ENCODE results near the gene INTS12.

The INTS12 gene

DNA sequence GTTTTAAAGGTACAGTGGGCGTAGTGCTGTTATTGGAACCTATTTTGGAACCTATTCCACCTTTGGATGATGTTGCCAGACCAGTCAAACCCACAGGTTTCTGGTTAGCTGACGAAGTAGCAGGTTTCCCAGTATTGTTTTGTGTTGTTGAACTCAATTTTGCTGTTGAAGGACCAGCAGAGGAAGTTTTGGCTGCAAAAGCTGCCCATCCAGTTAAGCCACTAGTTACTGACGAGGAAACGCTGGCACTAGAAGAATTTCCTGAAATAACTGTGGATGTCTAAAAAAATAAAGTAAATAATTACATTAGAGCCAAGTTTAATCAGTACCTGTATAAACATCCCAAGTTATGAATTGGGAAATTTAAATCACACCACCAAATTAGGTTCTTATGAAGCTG, 25.5 kb downstream of the INTS12 start:
- no peak for DNase-seq (ENCODE audit: low read depth in 2 of 2)

DNA sequence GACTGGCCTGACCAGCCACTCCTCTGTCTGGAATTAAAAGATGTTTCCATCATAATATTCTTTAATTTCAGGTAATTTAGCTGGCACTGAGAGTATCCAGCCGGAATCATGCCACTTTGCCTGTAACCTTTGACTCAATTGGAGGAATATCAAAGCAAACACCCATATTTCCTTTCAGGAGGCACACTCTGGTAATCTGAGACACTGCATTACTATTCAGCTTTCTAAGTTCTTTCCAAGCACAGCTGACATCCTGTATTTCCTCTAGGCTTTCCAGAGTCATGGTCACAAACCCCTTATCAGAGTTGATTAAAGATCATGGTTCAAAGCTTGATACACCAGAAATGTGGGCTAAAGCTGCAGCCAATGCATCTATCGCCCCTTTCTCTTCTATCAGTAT, 29.3 kb downstream of the INTS12 start:
- DNase-seq (ENCODE audit: low read depth in 2 of 2), result no peak

DNA sequence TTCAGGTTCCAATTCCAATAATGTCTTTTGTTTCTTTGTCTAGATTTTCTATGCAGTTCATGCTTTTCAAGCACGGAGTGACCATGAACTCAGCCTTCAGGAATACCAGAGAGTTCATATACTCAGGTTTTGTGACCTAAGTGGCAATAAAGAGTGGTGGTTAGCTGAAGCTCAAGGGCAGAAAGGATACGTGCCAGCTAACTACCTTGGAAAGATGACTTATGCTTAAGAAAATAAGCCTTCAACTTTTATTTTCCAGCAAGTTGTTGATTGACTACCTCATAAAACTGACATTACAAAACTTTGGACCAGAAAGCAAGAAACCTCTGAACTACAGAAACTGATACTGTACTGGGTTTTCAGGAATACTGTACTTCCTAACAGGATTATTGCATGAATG, 30.8 kb downstream of the INTS12 start:
- DNase-seq (ENCODE audit: low read depth in 2 of 2), result no peak

DNA sequence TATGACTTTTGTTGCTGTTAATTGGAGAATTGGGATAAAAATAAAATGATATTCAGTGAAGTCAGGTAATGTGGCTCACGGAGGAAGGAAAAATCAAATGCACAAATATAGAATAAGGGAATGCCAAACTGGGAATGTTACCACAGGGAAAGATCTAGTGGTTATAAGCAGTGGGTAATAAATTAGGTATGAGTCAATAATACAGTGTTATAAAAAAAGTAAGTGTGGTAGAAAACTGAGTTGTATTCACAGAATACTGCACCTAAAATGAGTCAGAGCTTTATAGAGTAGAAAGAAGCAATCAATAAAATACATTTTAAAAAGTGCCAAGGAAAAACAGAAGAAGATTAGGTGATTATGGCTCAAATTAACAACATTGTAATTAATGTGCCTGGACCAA, 34.5 kb downstream of the INTS12 start:
- DNase-seq (ENCODE audit: low read depth in 2 of 2), result no peak

DNA sequence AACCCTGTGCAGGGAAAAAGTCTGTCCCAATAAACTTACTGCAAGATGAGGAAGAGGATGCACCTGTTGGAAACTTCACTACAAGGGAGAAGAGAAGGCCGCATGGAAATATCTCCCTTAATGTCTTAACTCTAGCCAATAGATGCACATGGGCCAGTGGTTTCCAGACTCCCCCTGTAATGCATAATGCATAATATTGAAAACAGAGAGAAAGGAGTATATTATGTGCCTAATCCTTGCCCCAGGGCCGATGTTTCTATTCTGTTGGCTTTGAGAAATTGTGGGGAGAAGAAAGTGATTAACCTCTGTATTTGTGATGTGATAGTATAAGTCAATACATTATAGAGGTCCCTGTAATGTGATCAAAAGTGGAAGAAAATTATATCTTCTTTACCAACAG, 37.2 kb downstream of the INTS12 start:
- no peak for DNase-seq (ENCODE audit: low read depth in 2 of 2)

DNA sequence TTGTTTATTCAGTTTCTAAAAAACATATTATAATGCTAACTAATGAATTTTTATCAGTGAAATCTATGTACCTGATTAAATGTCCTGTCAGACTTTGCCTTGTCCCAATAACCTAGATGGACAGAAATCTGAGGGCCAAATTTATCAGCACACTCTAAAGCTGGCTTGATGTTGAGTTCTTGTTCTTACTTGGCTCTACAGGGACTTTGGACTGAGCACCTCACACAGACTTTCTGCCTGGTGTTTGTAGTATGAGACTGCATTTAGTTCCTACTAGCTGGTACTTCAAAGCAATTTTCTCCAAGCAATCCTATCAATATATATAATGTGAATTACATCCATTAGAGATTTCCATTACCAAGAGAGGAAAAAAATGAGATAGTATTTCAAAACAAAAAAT, 37.8 kb downstream of the INTS12 start:
- no peak for DNase-seq (ENCODE audit: low read depth in 2 of 2)

DNA sequence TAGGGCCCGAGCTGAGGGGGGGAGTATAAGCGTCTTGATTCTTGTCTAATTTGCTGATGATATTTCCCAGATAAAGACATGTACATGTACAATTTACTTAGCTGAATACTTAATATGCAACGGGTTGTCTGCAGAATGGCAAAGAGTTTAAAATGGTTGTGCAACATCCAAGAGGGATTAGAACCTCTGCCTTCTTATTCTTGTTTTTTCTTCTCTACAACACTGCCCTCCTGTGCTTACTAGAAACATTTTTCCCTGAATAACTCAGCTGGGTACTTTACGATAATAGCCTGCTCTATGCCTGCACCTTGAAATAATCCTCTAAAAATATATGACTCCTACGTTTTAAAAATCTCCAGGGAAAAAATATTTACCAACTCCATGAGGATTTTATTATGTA, 41.8 kb downstream of the INTS12 start:
- no peak for DNase-seq (ENCODE audit: low read depth in 2 of 2)

DNA sequence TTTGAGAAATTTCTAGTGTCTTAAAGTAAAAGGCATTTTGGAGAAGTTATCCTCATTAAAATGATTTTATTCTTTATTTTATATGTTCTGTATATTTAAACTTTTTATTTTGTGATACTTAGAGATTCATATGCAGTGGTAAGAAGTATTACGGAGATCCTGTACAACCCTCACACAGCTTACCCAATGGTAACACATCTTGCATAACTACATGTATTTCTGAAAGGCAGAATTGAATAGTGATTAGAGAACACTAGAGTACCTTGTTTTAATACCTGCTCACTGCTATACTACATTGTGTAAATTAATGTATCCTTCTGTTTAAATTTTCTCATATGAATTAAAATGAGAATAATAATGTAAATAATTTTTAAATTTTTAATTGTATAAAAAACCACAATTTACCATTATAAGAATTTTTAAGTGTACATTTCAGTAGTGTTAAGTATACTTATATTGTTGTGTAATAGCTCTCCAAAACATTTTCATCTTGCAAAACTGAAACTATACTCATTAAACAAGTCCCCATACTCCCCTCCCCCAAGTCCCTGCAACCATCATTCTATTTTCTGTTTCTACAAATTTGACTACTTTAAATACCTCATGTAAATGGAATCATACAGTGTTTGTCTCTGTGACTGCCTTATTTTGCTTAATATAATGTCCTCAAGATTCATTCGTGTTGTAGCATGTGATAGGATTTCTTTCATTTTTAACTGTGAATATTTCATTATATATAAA, 45.4 kb downstream of the INTS12 start:
- DNase-seq (ENCODE audit: low read depth in 2 of 2), result no peak

DNA sequence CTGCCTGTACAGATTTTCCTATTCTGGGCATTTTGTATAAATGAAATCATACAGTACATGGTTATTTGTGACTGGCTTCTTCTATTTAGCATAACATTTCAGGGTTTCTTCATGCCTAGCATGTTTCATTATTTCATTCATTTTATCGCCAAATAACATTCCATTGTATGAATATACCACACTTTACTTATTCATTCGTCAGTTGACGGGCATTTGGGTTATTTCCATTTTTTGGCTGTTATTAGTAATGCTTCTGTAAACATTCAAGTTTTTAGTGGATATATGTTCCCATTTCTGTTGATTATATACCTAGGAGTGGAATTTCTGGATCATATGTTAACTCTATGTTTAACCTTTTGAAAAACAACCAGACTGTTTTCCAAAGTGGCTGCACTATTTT, 47.5 kb downstream of the INTS12 start:
- DNase-seq (ENCODE audit: low read depth in 2 of 2), result no peak

DNA sequence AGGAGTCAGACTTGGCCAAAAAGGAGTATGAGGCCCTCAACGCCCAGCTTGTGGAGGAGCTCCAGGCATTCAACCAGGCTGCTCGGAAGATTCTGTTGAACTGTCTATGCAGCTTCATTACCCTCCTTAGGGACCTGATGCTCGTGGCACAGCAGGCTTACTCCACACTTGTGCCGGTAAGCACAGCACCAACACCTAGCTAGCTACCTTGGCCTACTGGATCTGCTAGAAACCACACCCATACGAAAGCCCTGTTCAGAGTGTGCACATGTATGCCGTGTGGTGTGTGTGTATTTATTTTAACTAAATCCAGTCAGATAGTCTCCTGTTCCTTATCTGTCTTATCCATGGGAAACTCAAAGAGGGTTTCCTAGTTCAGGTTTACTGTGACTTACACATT, 49.3 kb downstream of the INTS12 start:
- DNase-seq (ENCODE audit: low read depth in 2 of 2), result no peak

DNA sequence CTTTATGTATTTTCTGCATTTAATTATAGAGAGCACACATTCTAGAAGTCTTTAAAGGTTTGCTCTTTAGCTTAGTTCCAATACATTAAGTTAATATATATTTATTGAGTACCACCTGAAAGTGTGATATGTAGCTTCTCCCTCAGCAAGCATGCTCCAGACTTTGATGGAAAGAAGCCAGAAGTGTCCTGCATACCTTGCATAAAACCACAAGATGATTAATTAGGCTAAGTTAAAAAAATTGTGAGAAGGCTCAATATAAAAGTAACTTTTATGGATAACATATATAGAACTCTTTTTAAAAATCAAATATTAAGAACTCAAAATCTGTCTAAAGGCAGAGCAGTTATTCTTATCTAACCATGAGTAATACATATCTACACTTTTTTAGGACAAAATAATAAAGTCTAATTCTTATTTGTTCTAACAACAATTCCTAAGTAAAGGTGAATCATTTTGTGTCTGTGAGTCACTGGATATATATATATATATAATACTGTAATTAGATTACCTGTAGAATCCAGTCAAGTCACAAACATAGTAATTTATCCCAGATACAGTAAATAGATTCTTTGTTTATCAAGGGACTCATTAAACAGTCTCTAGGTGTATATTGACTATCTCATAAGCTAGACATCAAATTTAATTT, 51.2 kb downstream of the INTS12 start:
- no peak for DNase-seq (ENCODE audit: low read depth in 2 of 2)

DNA sequence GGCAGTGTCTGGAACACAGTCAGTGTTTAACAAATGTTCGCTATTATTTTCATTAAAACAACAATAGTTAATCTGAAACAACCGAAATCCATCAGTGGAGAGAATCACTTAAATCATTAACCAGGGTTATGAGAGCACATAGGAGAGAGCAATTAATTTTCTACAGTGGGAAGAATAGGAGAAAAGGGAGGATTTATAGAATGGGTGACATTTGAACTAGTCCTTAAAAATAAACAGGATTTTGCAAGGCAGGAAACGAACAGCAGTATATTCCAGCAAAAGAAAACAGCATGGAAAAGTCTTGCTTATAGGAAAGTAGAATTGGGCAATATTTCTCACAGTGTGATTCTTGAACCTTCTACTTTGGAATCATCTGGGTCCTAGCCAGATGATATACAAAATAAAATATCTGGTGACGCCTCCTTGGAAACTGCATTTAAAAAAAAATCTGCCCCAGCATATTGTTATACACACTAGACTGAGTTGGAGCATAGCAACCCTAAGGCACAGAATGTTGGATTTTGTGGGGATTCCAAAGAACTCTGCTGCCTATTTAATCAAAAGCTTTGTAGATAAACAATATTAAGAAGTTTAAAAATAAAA, 56.1 kb downstream of the INTS12 start:
- DNase-seq (ENCODE audit: low read depth in 2 of 2), result no peak

DNA sequence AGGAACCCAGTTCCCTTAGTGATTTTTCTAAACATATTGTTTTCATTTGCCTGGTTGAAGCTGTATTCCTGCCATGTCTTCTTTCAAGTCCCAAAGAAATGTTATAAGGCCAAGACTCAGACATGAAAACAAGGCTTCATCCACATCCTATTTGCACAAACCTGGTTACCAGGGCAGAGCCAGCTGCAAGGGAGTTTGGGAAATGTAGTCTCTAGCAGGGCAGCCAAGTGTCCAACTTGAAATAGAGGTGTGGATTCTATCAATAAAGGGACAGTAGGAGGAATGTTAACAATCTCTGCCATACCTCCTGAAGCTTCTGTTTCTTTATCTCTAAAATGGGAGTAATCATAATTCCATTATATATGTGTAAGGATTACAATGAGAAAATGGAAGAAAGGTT, 56.6 kb downstream of the INTS12 start:
- DNase-seq (ENCODE audit: low read depth in 2 of 2), result no peak

DNA sequence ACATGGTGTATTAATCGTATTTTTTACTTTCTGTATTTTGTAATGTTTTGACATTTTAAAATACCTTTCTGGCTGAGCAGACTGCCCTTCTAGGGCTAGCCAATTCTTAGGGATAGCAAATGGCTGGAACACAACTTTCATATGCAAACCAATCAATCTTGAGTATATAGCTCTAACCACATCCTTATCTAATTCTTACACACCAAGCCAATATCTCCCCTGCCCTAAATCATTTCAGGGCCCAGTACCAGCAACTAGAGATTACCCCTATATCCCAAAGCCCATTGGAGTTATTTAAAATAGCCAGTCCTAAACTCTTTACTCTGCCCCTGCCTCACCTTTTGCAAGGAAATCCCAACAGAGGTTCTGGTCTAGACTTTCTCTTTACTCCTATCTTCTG, 58.3 kb downstream of the INTS12 start:
- DNase-seq (ENCODE audit: low read depth in 2 of 2), result no peak

DNA sequence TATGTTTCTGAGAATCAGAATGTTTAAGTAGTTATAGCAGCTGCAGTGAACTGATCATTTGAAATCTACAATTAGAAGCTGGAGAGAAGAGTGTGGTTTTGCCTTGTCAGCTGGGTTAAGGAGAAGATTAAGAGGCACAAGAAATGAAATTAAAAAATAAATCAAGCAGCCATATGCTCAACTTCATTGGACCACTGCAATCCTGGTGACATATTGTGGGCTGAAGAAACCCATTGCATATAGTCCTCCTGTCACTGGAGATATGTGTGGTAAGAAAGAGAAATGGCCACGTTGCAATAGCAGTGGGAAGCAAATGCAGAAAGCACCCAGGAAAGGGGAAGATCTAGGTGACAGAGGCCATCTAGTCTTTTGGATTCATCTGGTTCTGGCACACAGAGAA, 63.0 kb downstream of the INTS12 start:
- DNase-seq (ENCODE audit: low read depth in 2 of 2), result no peak

DNA sequence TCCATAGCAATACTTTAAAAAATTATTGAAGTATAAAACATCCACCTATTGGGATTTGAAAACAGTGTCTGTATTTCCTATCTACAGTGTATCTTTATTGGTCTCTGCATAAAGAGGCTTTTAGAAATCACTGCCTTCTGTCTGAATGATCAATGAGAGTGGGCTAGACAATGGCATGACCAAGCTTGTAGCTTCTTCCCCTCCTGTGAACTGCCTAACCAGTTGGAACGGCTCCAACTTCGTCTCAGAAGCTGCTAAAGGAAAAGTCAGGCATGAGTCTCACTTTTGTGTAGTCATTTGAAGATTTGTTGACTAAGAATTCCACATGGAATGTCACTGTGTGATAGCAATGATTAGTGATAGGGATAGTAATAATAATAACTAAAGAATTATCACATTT, 64.2 kb downstream of the INTS12 start:
- DNase-seq (ENCODE audit: low read depth in 2 of 2), result no peak

DNA sequence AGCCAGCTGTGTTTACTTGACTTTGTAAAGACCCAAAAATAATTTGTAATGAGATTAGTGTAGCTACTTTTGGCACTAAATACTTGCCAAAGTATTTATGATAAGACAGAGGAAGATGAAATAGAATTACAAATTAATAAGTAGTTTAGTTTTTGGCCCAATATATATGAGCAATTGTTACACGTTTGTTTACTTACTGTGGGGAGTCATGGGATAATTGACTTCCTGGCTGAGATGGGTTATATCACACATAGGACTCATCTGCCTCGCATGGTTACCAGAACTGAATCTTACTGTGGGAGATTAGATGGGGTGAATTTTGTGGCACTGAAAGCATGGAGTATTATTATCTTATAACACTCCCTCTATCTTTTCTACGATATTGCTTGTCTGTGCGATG, 66.6 kb downstream of the INTS12 start:
- DNase-seq (ENCODE audit: low read depth in 2 of 2), result no peak

DNA sequence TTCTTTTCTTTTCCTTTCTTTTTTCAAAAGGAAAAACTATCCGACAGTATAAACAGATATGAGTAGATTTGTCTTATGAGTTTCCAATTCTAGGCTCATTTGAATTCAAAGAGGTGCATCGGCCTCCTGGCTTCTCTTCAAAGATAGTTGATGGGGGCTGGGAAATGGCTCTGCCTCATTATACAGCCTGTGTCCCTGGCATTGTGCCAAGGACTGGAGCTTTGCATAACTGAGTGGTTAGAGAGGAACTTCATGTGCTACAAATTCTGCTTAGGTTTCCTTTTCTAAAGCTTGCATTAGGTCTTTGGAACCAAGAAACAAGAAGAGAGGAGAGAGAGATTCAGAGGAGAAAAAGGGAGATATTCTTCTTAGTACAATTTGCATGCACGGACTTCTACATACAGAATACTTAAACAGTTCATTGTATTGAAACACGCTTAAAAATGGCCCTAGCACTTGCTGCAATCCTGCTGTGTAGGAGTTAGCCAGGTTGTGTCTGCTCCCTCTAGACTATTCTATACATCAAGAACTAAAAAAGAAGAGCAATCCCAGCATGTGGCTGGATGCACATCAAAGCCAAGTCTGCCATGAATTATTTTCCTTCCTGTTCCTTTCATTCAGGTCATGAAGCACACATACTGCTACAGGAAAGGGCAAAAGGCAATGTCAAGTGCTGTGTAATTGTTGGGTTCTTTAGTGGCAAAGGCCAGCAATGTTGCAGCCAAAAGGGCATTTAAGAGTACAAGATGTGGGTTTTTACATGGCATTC, 70.9 kb downstream of the INTS12 start:
- peak in 1 of 2 experiments; percentile 3 for DNase-seq (ENCODE audit: low read depth in 2 of 2)

DNA sequence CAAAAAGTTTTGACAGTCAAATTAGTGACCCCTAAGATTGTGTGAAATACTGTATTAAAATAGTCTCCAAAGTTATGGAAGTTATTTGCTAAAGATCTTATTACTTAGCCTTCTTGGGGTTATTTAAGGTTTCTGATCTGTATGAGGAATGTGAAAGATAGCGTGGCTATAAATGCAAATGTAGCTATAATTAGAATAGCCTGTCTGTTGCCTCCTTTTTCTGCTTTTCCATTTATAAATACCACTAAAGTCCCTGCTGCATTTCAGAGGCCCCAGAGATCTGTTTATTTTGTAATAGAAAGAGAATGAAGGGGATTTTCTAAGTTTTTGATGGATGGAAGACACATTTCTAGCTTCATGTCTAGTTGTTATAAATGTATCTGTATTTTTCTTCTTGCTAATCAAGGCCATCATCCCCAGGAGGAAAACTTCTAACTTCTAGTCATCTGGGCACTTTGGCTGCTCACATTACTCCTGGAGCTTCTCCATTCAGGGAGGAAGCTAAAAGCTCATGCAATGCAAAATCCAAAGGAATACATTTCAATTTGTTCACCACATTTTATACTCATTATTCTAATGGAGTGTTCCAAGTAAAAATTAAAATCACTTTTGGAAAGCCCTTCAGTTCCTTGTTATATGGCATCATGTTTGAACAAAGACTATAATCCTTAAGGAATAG, 73.9 kb downstream of the INTS12 start:
- no peak for DNase-seq (ENCODE audit: low read depth in 2 of 2)

DNA sequence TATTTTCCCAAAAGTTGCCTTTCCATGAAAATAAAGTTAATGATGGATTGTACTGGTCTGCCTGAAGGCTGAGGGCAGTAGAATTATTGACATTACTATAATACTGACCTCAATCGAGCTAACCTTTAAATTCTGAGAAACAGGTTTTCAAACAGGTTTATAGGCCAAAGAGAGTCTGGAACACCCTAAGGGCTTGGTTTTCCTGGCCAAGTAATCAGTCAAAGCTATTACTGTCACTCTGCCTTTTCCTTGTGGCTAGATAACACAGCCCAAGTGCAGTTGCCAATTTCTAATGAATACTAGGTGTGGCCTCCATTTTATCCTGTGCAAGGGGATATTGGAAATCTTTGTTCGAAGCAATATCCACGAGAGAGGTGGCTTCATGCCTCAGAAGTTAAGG, 75.2 kb downstream of the INTS12 start:
- no peak for DNase-seq (ENCODE audit: low read depth in 2 of 2)

Measured in fibroblast of skin of left biceps (primary cell).